GM21723 (cell line): Measurements from ENCODE around the gene MIER2.
"Not testable (repeated sequence)": the region's sequence is repeated elsewhere in the genome, so short reads cannot be mapped to it uniquely, and the experiment has no call there.

Source experiments
- ATAC-seq: cut with Tn5 transposase; IDR thresholded peaks from one replicate; pipeline ENCODE4 v1.9.1; 2021; ENCODE audit warnings: mild to moderate bottlenecking, moderate library complexity; ENCODE audit not compliant: unreplicated experiment

Gene MIER2

DNA sequence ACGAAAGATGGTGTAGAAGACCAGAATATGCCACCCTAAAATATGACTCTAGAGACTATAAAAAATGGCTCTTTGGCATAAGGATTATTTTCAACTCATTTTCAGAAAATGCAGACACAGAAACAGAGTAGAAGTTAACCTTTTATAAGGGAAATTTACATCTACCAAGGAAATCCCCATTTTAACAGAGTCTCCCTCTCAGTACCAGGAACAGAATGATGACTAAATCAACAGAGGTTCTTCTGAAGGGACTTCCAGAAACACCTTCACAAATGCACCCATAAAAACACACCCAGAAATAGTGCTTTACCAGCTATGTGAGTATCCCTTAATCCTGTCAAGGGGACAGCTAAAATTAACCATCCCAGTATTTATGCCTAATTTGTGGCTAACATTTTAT, 82.5 kb downstream of the MIER2 start:
- ATAC-seq: no peak

DNA sequence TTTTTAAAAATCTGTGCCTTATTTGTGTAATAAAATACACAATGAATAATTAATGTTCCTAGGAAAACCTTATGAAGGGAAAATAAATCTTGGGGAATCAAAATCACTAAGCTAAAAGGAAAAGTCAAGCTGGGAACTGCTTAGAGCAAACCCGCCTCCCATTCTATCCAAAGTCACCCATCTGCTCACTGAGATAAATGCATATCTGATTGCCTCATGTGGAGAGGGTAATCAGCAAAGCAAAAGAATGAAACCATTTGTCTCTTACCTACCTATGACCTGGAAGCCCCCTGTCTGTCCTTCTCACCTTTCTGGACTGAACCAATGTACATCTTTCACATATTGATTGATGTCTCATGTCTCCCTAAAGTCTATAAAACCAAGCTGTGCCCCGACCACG, 87.8 kb downstream of the MIER2 start:
- not testable (repeated sequence) for ATAC-seq
